Activated B cell treated with CpG ODN at 0.5 μM for 24 hours (primary cell): ENCODE measurements around the gene NAGLU. TPM values are rescaled to one million over a fixed set of nuclear protein-coding genes. Genes with fewer than 3 reads are reported as not detected.
"Not testable (repeated sequence)": the region's sequence is repeated elsewhere in the genome, so short reads cannot be mapped to it uniquely, and the experiment has no call there.

Source experiments
- ATAC-seq: fragments of 200-7000 bp; cut with Tn5 transposase; one replicate; pipeline ENCODE4 v1.10.0; 2021; ENCODE audit warnings: low read depth, mild to moderate bottlenecking, moderate library complexity
- CTCF ChIA-PET: fragments of 350-600 bp; sonication (Branson Sonifier 250); formaldehyde crosslinking; loops from one replicate; lab custom pipeline; 2021; ENCODE audit warnings: antibody characterized with exemption; lab: Charles Lee
- POLR2A ChIA-PET: fragments of 350-600 bp; sonication (Branson Sonifier 250); formaldehyde crosslinking; loops from one replicate; lab custom pipeline; 2021; ENCODE audit warnings: antibody characterized with exemption; lab: Charles Lee
- DNase-seq: peaks from one replicate; pipeline ENCODE4 v3.0.0; 2022
- H3K27ac Mint-ChIP-seq: one replicate; pipeline ENCODE4 v1.8.0; 2020; ENCODE audit warnings: mixed read lengths
- H3K27me3 Mint-ChIP-seq: one replicate; pipeline ENCODE4 v1.8.0; 2021; ENCODE audit warnings: mixed read lengths
- H3K36me3 Mint-ChIP-seq: one replicate; pipeline ENCODE4 v1.8.0; 2021; ENCODE audit warnings: low read depth, mixed read lengths
- H3K4me1 Mint-ChIP-seq: one replicate; pipeline ENCODE4 v1.8.0; 2021; ENCODE audit warnings: mixed read lengths
- H3K4me3 Mint-ChIP-seq: one replicate; pipeline ENCODE4 v1.8.0; 2020; ENCODE audit warnings: mild to moderate bottlenecking, mixed read lengths
- H3K9me3 Mint-ChIP-seq: one replicate; pipeline ENCODE4 v1.8.0; 2020; ENCODE audit warnings: mixed read lengths
- intact Hi-C: fragments of 100-400 bp; cut with micrococcal nuclease; formaldehyde crosslinking; loops from one replicate; pipeline ENCODE4 v1.15.1; 2024
- total RNA-seq: library from RNA; stranded (reverse); gene quantifications from 2 replicates; pipeline ENCODE4 v1.2.3, GENCODE V29; 2022
- TF ChIP-seq, protein P1 (sequence below): fragments of 200-600 bp; IDR thresholded peaks from one replicate; pipeline ENCODE4 v1.8.0; 2022; ENCODE audit warnings: antibody characterized with exemption, mild to moderate bottlenecking

Gene NAGLU
- total RNA-seq, 1 donor from 2014 or later, result 33.9 TPM

DNA sequence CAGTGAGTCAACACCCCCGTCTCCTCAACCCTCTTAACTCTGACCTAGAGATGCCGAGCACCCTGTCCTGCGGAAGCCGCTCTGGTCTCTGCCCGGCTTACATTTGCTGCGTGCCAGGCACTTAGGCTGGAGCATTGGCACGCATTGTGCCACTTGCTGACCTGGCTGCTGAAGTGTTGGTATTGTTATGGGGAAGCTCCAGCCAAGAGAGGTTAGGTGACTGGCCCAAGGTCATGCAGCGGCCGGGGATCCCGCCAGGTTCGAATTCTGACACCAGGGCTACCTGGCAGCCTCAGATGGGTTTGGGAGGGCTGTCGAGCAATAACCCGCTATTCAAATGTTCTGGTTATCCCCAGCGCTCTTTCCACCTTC, 11.6 kb downstream of the NAGLU start:
- POLR2A ChIA-PET, result interaction anchor here (0.6 to 2.6 kb wide), 9 partner anchors 10 to 618 kb away, joined by 3 to 23 read pairs (median 6); partner anchors contain the start of genes BECN1, MLX, NAGLU and PSMC3IP
- no peaks in the 10 kb centered on the region for H3K27me3 Mint-ChIP-seq
- no peaks in the 10 kb centered on the region for H3K9me3 Mint-ChIP-seq
- ATAC-seq, result no peak
- H3K4me3 Mint-ChIP-seq, result no peak overlapping the region
- peaks cover 12% of the 10 kb centered on the region for H3K4me1 Mint-ChIP-seq
- TF ChIP-seq, protein P1, sequence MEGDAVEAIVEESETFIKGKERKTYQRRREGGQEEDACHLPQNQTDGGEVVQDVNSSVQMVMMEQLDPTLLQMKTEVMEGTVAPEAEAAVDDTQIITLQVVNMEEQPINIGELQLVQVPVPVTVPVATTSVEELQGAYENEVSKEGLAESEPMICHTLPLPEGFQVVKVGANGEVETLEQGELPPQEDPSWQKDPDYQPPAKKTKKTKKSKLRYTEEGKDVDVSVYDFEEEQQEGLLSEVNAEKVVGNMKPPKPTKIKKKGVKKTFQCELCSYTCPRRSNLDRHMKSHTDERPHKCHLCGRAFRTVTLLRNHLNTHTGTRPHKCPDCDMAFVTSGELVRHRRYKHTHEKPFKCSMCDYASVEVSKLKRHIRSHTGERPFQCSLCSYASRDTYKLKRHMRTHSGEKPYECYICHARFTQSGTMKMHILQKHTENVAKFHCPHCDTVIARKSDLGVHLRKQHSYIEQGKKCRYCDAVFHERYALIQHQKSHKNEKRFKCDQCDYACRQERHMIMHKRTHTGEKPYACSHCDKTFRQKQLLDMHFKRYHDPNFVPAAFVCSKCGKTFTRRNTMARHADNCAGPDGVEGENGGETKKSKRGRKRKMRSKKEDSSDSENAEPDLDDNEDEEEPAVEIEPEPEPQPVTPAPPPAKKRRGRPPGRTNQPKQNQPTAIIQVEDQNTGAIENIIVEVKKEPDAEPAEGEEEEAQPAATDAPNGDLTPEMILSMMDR, result no peak
- no peak overlapping the region for H3K27ac Mint-ChIP-seq
- intact Hi-C loops, result no loop called here
- CTCF ChIA-PET, result interaction anchor here (1.0 to 2.0 kb wide), 8 partner anchors 11 to 216 kb away, joined by 3 to 19 read pairs (median 4); partner anchors contain the start of genes NAGLU and PSMC3IP
- DNase-seq, result no peak
- H3K36me3 Mint-ChIP-seq, result peaks cover 19% of the 10 kb centered on the region

DNA sequence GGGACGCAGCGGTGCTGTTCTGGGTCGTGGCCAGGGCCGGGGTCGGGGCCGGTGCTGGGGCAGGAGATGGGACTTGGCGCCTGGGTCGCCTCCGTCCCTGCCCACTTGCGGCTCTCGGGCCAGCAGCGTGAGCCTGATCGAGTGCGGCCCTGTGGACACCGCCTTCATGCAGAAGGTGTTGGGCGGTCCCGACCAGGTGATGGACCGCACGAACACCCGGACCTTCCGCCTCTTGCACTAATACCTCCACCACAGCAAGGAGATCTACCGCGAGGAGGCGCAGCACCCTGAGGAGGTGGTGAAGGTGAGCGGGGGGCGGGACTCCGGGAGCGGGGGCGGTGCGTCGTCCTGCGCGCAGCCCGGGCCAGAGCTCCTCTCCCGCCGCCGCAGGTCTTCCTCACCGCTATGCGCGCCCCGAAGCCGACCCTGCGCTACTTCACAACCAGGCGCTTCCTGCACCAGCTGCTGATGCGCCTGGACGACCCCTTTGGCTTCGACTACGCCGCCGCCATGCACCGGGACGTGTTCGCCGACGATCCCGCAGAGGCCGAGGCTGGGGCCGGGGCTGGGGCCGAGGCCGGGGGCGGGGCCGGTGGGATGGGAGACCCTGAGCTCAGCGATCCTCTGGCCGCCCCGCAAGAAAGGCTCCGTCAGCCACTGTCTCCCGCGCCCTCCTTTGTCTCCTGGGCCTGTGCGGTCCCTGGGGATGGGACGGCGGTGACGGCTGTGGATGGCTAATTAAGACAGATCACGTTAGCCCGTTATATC, 12.2 kb downstream of the NAGLU start:
- Mint-ChIP-seq H3K27me3 (no peaks in the 10 kb centered on the region), H3K27ac (no peak overlapping the region), H3K36me3 (peaks cover 14% of the 10 kb centered on the region), H3K9me3 (no peaks in the 10 kb centered on the region), H3K4me1 (peaks cover 17% of the 10 kb centered on the region), H3K4me3 (peak overlapping the region; percentile 66)
- peak; percentile 97 for ATAC-seq
- ChIA-PET CTCF (interaction anchor here (0.7 to 2.0 kb wide), 10 partner anchors 11 to 215 kb away, joined by 3 to 19 read pairs (median 4); partner anchors contain the start of genes NAGLU and PSMC3IP), POLR2A (interaction anchor here (0.6 to 2.6 kb wide), 11 partner anchors 10 to 767 kb away, joined by 3 to 23 read pairs (median 6); partner anchors contain the start of genes BECN1, MLX, NAGLU and PSMC3IP)
- TF ChIP-seq, protein P1, result no peak
- intact Hi-C loops, result no loop called here
- DNase-seq, result peak; percentile 81

DNA sequence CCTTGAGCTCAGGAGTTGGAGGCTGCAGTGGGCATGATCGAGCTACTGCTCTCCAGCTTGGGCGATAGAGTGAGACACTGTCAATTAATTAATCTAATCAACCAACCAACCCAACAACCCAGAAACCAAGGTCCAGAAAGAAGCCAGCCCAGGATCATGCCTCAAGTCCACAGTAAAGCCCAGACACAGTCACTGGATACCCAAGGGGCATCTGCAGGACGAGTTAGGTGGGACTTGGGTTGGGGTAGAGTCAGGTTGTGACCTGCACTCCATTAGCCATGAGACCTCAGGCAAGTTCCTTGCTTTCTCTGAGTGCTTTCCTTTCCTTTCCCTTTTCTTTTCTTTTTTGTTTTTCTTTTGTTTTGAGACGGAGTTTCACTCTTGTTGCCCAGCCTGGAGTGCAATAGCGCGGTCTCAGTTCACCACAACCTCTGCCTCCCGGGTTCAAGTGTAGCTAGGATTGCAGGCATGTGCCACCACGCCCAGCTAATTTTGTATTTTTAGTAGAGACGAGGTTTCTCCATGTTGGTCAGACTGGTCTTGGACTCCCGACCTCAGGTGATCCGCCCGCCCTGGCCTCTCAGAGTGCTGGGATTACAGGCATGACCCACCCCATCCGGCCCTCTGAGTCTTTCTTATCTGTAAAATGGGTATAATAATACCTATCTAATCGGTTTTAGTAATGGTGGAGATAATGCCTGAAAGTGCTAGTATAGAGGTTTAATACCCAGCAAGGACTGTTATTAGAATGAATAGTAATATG, 13.1 kb downstream of the NAGLU start:
- Mint-ChIP-seq H3K4me1 (peaks cover 23% of the 10 kb centered on the region), H3K36me3 (peaks cover 6% of the 10 kb centered on the region), H3K9me3 (no peaks in the 10 kb centered on the region), H3K4me3 (peak overlapping the region; percentile 66), H3K27me3 (no peaks in the 10 kb centered on the region), H3K27ac (no peak overlapping the region)
- intact Hi-C loops, result no loop called here
- ATAC-seq (no peak), DNase-seq (no peak)
- TF ChIP-seq, protein P1, result no peak
- POLR2A ChIA-PET, result interaction anchor here (0.9 to 2.6 kb wide), 9 partner anchors 9 to 766 kb away, joined by 3 to 23 read pairs (median 6); partner anchors contain the start of genes BECN1, MLX, NAGLU and PSMC3IP
- CTCF ChIA-PET, result interaction anchor here (1.1 to 1.6 kb wide), 5 partner anchors 12 to 135 kb away, joined by 3 to 19 read pairs (median 3); partner anchors contain the start of gene PSMC3IP

DNA sequence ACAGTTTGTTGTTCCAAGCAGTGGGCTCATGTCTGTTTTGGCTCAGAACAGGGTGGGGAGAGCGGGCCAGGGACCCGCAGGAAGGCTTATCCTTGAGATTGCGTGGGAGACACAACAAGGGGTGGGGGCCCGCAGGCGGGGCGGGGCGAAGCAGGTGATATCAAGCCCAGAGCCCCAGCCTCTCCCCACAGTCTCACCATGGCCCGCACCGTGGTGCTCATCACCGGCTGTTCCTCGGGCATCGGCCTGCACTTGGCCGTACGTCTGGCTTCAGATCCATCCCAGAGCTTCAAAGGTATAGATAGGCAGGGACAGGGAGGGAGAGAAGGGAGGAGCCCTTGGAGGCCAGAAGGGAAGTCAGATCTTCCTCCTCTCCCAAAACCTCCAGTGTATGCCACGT, 16.7 kb downstream of the NAGLU start, which contains the start of gene HSD17B1:
Gene HSD17B1, plus strand, starts transcription at position 188 of the 400 bp plus-strand sequence. Its CDS starts 11 bp downstream, at position 199.
- H3K27me3 Mint-ChIP-seq, POLR2A ChIA-PET, H3K36me3 Mint-ChIP-seq, DNase-seq, intact Hi-C loops, CTCF ChIA-PET, ATAC-seq, H3K9me3 Mint-ChIP-seq: not testable (repeated sequence)
- Mint-ChIP-seq H3K4me3 (peak within 1 kb of the TSS; percentile 93), H3K27ac (peak within 1 kb of the TSS; percentile 93), H3K4me1 (peaks cover 37% of the 10 kb centered on the region)

DNA sequence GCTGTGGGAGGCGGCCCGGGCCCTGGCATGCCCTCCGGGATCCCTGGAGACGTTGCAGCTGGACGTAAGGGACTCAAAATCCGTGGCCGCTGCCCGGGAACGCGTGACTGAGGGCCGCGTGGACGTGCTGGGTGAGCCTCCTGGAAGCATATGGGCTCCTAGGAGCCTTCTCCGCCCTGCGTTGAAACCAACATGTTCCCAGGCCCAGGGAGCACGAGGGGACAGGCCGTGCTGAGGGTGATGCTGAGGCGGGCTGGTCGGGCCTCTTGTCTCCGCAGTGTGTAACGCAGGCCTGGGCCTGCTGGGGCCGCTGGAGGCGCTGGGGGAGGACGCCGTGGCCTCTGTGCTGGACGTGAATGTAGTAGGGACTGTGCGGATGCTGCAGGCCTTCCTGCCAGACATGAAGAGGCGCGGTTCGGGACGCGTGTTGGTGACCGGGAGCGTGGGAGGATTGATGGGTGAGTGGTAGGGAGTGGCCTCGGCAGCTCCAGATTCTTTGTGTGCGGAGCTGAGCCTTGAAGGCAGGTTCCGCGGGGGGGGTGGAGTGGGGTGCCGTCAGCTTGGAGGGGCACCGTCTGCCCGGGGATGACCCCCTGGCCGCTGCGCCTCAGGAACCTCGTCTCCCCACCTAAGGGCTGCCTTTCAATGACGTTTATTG, 17.2 kb downstream of the NAGLU start:
- Mint-ChIP-seq H3K4me3 (peak overlapping the region; percentile 93), H3K27ac (peak overlapping the region; percentile 93), H3K4me1 (peaks cover 35% of the 10 kb centered on the region), H3K9me3 (no peaks in the 10 kb centered on the region), H3K36me3 (peaks cover 2% of the 10 kb centered on the region), H3K27me3 (no peaks in the 10 kb centered on the region)
- TF ChIP-seq, protein P1, result no peak
- ChIA-PET POLR2A (interaction anchor here (1.1 to 2.7 kb wide), 5 partner anchors 10 to 56 kb away, joined by 4 to 33 read pairs (median 26); partner anchors contain the start of genes MLX, NAGLU, PSMC3IP and RETREG3), CTCF (interaction anchor here (2.2 kb wide), 1 partner anchor 25 kb away, joined by 11 read pairs; the partner anchor contains the start of gene PSMC3IP)
- intact Hi-C loops, result no loop called here
- ATAC-seq, result no peak
- DNase-seq, result no peak
